IPS-NIHi7 (cell line): Measurements from ENCODE around the gene ARSJ.

ENCODE experiments used
- DNase-seq: peaks from one replicate; pipeline ENCODE4 v3.0.0; 2012; ENCODE audit warnings: mixed read lengths; ENCODE audit errors: extremely low spot score

Gene ARSJ

GRCh38 chr4:113987382-113987941 lies 8.0 kb upstream of the ARSJ start:
- no peak for DNase-seq

DNA sequence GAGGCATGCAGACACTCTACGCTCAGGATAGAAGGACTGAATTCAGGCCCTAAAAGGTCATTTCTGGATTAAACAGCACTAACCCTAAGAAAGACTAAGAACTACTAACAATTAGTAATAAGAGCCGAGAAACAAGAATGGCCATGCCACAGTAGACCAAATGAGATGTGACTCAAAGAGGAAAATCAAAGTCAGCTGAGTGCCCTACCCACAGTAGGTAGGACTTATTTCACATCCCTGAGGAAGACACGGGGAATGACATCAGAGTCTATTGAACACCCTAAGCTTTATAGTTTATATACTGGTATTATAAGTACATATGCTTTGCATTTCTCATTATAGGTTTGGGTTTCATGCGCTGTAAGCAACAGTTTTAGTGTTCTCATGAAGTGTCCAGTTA lies 2.7 kb upstream of the ARSJ start:
- no peak for DNase-seq

DNA sequence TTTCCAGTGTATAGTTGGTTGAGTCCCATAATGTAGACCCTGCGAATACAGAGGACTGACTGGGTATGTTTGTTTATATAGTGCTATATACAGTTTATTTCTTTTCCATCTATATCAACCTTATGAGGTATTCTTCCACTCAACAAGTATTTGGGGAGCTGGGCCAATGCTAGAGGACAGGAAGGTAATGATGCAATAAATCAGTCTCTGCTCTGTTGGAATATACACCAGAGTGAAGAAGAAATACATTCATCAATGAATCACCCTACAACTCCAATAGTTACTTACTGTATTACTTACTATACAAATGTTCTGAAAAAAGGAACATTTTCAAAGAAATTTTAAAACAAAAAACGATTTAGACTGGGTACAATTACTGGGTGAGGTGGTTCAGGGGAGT lies 2.1 kb upstream of the ARSJ start:
- DNase-seq, result no peak

- DNase-seq, result peak; percentile 40
Observed at GRCh38 chr4:113979905-113980615, 613 bp upstream of the ARSJ start.

GRCh38 chr4:113978561-113979147 lies 793 bp downstream of the ARSJ start:
- DNase-seq, result peak; percentile 29

- no peak for DNase-seq
Observed at GRCh38 chr4:113978105-113978504, 1.3 kb downstream of the ARSJ start.

- DNase-seq, result no peak
Observed at GRCh38 chr4:113977526-113977855, 2.0 kb downstream of the ARSJ start.

GRCh38 chr4:113976741-113977525 lies 2.5 kb downstream of the ARSJ start:
- DNase-seq, result no peak

DNA sequence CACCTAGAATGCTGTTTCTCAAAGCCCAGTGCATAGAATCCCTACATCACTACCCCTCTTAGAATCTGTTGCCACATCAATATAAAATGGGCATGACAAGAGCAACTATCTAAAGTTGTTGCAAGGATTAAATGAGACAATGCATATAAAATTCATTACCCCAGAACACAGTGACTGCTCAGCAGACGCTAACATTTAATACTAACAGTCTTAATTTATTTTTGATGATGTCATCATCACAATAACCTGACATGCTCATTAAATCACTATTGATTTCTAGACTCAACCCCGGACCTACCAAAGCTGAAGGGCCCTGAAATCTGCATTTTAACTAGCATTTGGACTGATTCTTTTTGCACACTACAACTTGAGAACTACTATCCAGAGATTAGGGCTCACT lies 3.9 kb downstream of the ARSJ start:
- no peak for DNase-seq

DNA sequence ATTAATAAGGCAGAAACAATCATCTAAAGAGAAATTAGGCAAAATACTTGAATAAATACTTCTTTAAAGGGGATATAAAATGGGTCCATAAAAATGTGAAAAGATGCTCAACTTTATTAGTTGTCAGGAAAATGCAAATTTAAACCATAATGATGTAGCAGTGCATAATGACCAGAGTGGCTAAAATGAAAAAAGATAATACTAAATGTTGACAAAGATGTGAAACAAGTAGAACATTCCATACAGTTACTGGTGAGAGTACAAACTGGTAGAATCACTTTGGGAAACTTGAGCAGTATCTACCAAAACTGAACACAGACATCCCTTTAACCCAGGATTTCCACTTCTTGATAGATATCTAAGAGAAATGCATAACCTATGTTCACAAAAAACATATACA lies 5.0 kb downstream of the ARSJ start:
- DNase-seq, result no peak

DNA sequence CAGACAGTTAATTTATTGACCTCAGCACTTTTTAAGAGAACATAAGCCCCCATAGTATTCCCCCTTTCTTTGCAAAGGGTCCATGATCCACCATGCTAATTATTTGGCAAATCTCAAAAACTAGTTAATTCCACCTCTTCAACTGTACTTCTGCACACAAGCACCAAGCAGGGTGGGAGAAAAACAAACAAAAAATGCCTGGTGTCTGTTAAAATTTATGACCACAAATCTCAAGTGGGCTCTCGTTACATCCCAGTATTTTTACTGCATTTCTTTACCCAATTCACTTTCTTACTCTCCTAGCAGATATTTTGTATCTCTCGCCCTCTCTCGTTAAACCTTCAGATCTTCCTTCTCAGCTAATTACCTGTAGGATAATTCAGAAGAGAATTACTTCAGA lies 6.1 kb downstream of the ARSJ start:
- no peak for DNase-seq

- DNase-seq, result no peak
Observed at GRCh38 chr4:113972781-113973180, 6.7 kb downstream of the ARSJ start.

DNA sequence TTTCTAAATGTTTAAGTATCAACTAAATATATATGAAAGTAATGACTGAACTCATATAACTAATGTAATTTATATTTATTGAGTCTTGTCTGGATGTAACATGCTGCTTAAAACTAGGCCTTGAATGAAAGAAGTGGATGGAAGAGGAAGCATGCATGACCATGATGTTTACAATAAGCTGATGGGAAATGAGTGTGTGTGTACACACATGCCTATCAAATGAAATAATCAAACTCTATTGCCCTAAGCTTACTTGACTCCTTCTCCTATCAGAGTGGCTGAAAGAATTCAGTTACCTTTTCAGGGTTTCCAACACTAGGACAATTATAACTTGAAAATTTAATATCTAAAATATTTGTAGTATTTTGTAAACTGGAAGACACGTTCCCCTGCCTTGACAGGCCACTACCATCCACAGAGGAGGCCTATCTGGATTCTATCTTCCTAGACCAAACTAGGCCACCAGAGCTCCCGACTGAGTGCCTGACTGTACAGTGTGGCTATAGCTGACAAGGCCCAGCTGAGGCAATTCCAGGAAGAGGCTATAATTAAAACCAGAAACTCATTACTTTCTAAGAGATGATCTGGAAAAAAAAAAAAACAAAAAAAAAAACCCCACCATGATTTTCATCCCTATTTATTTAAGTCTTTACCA lies 7.6 kb downstream of the ARSJ start:
- DNase-seq, result no peak

- DNase-seq, result no peak
Observed at GRCh38 chr4:113969709-113970334, 9.6 kb downstream of the ARSJ start.

GRCh38 chr4:113968473-113968872 lies 11.0 kb downstream of the ARSJ start:
- DNase-seq, result no peak

DNA sequence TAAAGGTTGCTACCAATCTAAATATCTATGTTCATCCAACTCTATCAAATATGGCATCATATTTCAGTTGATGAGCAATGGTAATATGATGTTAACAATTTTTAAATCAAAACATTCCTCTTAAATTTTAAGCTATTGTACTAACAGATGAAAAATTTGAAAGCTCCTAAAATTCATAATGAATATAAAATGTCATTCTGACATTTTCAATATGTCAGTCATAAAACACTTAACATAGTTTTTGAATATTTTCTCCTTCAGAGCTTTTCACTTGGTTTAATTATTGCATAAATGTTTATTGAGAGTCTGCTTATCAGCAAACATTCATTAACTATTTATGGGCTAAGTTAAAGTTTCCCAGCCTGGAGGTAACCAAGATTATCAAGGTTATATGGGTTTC lies 11.8 kb downstream of the ARSJ start:
- DNase-seq, result no peak

- no peak for DNase-seq
Observed at GRCh38 chr4:113962719-113963265, 16.7 kb downstream of the ARSJ start.

GRCh38 chr4:113962016-113962347 lies 17.5 kb downstream of the ARSJ start:
- DNase-seq, result no peak

GRCh38 chr4:113960684-113961321 lies 18.6 kb downstream of the ARSJ start:
- no peak for DNase-seq

DNA sequence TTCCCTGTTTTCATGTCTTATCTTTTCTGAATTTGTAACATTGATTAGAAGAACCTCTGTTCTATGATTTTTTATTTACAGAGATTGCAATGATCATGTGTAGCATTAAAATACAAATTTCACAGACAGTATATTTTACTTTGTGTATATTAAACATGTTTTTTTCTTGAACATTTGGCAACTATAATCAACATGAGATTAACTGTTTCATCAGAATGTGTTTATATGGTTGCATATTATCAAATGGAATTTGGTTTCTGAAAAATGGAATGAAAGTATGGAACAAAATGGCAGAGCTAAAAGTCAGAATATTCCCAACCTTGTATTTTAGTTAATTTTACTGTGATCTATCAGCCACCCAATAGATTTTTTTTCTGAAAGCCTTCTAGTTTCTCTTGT lies 19.9 kb downstream of the ARSJ start:
- no peak for DNase-seq
